ENCODE measurements around the gene BDH1.

BDH1 gene

DNA sequence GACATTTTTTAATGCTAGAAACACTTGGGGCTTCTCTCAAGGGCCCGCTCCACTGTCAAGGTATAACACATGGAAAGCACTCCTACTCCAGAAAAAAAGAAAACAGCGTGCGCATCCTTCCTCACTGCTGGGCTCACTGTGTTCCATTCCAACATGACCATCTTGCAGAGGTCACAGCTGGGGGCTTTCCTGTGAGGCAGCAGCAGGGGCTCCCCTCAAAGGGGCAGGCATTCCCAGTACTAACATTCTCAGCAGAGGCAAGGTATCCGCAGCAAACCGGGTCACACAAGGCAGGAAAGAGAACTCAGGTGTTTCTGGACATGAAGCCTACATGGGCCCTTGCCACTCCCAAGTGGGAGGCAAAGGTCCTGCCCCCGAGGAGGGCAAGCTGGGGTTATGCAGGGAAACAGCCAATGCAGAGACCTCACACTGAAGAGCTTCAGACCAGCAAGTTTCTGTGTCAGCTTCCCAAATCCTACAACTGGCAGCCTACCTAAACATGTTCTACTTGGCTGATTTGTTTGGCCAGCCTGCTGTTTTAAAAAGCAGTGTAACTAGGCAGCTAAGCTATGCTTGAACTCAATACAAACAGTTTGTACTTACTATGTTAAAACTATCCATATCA lies 6.4 kb downstream of the BDH1 start:
- no peak for DNase-seq (ENCODE audit: low read depth)

DNA sequence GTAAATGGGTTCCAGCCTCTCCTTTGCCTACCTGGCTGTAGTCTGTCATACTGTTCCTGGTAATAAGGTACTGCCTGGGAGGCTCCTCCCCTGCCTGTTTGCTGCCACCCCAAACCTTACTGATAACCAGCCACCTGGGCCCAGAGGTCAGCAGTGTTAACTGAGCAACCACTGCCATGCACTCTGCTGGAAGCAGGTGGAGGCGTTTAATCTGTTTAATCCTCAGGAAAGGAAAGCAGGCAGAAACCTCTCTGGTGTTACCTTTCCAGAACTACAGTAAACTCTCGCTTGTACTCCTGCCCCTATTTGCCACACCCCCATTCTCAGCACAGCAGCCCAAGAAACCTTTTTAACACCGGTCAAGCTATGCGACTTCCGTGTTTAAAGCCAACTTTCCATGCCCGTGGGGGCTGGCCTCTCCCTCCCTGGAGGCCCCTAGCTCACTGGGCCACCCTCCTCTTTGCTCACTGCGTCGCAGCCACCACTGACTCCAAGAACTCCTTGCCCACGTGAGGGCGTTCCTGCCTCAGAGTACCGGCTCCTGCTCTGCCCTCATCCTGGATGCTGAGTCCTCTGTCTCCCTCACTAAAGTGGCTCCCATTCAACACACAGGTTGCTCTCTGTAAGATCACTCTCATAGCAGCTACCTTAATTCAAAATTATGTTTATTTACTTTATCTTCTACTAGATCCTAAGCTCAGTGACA lies 8.3 kb downstream of the BDH1 start:
- DNase-seq (ENCODE audit: low read depth), result no peak

DNA sequence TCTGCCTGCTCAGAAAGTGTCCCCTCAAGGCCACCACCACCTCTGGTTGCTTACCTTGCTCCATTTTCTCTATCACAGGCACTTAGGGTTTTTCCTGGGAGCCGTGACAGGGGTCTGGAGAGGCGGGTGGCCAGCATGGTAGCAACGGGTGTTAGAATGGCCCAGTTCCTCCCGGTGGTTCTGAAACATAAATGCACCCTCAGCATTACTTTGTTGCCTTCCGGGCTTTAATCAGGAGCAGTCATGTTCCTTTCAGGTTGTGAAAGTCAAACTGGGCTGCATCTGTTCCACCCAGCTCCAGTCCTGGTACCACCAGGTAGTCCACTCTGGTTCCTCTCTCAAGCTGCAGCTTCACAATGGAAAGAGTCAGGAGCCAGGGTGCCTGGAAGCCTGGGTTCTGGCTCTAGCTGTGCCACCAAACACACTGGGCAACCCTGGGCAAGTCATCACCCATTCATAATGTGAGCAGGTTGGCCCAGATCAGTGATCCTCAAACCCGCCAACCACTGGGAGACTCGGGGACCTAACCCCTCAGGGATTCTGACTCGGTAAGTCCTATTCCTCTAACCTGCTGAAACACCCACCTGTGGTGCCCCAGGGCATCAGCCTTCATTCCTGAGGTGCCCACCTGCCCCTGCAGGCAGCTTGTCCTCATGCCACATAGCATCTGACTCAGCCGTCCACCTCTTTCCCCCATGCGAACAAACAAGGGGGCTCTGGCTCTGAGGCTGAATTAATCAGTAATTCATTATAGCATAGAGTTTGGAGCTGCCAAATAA lies 9.3 kb downstream of the BDH1 start:
- DNase-seq (ENCODE audit: low read depth), result no peak

DNA sequence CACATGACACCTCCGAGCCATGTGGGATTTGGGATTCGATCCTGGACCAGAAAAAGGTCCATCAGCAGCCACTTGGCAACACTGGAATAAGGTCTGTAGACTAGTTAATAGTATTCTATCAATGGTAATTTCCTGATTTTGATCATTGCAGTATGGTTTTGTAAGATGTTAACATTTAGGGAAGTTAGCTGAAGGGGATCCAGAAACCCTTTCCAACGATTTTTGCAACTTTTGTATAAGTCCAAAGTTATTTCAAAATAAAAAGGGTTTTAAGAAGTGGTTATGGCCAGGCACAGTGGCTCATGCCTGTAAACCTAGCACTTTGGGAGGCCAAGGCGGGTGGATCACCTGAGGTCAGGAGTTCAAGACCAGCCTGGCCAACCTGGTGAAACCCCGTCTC lies 10.2 kb downstream of the BDH1 start:
- no peak for DNase-seq (ENCODE audit: low read depth)

DNA sequence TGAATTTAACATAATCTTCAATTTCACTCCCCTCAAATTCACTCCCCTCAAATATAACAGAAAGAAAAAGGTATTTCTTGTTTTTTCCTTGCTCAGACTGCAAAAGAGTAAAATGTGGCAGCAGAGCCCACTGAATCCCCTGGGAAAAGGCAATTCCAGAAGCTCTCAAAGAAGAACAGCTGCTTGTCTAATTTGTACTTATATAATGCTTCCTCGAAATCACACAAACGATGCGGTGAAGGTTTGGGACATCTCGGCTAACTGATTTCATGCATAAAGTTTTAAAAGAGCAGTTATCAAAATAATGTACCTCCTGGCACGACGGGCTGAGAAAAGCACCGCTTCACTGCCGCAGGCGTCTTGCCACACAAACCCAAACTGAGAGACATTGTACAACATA lies 10.7 kb downstream of the BDH1 start:
- no peak for DNase-seq (ENCODE audit: low read depth)

DNA sequence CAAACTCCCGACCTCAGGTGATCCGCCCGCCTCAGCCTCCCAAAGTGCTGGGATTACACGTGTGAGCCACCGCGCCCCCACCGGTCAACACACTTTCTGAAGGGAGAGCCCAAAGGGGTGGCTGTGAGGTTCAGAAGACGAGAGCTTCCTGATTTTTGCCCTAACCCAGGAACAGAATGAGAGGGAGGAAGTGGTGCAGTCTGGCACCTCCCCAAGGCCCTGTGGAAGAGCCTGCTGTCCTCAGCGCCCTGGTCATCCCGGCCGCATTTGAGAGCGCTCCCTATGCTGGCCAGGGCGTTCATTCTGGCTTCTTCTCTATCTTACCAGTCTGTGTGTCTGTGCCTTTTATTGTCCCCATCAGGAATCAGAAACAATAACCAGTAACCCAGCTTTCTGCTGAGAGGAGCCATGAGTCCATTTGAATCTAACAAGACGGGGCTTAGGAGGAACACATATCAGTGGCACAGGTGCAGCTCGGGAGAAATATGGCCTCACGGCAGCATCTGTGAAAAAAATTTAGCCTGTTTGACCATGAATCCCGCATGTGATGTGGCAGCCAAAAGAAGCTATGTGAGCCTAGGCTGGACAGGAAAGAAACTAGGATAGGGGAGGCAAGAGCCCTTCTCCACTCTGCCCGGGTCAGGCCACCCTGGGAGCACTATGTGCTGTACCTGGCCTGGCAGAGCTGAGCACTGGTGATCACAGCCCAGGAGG lies 12.9 kb downstream of the BDH1 start:
- DNase-seq (ENCODE audit: low read depth), result no peak

DNA sequence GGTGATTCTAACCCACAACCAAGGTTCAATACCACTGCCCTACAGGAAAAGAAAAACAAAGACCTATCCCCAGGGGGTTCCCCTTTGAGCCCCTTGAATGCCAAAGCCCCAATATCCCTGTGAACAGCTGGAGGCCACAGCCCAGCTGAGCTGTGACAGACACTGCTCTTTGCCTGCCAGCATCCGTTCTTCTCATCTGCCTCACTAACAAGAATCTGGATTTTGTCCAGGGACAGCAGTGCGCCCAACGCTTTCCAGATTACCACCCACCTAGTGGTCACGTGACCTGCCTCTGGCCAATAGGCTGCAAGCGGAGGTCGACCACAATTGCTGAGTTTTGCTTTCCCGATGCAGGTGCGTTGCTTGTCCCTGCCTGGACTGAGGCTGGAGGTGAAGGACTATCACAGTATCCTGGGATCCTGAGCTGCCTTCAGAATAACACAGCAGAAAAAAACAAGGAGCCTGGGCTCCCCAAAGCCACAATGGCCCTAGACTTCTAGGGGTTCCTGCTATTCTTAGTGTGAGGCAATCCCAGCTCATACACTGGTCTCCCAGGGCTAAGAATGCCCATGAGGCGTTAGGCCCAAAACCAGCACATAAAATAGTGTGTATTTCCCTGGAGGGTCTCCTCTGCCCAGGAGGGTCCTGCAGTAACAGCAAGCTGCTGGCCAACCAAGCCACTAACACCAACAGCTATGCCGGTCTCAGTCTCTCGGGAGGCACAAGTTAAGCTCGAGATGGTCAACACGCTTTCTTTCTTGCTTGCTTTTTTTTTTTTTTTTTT lies 13.8 kb downstream of the BDH1 start:
- DNase-seq (ENCODE audit: low read depth), result no peak

DNA sequence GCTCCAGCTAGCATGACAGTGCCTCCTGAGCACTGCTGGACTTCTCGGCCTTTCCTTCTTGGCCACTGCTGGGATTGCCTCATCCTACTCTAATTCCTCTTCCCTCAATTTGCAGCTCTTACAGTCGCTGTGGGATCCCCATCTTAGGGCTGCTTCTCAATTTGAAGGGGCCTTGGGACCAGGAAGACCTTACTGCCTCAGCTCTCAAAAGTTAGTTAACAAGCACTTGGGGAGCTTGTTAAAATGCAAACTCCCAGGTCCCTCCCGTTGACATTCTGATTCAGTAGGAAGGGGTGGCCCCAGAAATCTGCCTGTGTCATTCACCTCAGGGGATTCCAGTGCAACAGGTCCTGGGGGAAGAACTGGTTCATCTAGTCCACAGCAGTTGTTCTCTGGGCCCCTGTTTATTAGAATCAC lies 14.8 kb downstream of the BDH1 start:
- no peak for DNase-seq (ENCODE audit: low read depth)

DNA sequence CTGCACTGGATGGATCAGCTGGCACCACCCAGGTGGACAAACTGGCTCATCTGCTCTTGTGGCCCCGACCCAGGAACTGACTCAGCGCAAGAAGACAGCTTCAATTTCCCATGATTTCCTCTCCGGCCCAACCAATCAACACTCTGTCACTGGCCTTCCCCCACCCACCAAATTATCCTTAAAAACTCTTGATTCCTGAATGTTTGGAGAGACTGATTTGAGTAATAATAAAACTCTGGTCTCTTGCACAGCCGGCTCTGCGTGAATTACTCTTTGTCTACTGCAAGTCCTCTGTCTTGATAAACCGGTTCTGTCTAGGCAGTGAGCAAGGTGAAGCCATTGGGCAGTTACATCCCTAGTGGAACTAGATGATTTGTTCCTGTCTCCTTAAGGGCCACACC lies 16.1 kb downstream of the BDH1 start:
- DNase-seq (ENCODE audit: low read depth), result no peak

DNA sequence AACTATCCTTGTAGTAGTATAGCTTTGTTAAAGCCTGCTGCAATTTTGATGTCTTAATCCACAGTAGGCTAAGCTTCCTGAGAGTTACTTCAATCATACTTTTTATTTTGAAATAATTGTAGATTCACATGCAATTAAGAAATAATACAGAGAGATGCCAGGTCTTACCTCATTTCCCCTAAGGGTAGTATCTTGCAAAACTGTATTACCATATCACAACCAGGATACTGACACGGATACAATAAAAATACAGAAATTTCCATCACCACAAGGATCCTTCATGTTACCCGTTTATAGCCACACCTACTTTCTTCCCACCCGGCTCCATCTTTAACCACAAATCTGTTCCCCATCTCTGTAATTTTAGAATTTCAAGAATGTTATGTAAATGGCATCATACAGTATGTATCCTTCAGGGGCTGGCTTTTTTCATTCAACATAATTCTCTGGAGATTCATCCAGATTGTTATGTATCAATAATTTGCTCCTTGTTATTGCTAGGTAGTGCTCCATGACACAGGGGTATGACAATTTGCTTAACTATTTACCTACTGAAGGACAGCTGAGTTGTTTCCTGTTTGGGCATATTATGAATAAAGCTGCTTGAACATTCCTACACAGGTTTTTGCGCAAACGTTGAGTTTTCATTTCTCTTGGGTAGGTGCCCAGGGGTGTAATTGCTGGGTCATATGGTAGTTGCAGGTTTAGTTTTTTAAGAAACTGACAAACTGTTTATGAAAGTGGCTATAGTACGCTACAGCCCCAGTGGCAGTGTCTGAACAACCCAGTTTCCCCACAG lies 21.6 kb downstream of the BDH1 start:
- no peak for DNase-seq (ENCODE audit: low read depth)

DNA sequence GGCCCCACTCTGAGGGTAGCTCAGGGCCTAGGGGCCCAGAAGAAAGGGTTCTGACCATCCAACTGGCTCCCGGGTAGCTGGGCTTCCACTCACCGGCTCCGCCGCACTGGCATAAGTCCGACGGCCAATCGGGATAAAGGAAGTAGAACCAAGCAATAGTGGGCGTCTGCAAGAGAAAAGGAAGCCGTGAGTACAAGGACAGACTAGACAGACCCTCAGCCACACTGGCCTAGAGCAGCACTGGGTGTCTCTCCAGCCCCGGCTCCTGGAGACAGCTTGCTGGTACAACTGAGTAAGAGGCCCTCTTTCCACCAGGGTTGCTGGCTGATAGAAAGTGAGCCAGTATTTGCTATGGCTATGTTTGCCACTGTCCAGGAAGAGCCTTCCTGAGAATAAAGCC lies 22.4 kb downstream of the BDH1 start:
- no peak for DNase-seq (ENCODE audit: low read depth)

DNA sequence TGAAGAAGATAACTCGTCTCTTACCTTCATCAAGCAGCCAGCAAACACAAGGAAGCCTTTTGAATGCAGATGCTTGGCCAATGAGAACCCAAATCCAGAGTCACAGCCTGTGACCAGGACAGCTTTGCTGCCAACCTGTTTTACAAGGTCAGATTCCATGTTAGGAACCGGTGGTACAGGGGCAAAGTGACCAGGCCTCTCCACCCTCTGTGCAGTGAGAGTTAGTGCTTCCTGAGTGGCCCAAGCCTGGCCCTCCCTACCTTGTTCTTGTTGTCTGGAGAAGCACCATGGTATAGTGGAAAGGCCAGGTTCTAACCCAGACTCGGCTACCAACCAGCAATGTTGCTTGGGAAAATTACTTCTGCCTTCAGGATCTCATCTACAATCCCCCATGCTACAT lies 23.4 kb downstream of the BDH1 start:
- no peak for DNase-seq (ENCODE audit: low read depth)

DNA sequence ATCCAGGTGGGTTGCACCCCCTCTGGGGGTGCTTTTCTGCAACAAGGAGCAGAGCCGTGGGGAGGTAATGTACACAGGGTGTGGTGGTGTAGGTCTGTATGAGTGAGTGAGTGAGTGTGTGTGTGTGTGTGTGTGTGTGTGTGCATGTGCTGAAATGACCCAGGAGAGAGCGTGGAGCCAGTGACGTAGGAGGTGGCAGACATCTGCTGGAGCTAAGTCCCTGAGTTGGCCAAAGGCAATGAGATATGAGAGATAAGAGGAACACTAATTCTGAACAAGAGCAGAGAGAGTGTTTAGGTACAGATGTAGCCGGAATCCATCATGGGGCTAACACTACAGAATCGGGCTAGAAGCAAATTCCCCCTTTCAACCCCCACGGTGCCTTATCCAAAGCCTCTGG lies 27.6 kb downstream of the BDH1 start:
- no peak for DNase-seq (ENCODE audit: low read depth)

DNA sequence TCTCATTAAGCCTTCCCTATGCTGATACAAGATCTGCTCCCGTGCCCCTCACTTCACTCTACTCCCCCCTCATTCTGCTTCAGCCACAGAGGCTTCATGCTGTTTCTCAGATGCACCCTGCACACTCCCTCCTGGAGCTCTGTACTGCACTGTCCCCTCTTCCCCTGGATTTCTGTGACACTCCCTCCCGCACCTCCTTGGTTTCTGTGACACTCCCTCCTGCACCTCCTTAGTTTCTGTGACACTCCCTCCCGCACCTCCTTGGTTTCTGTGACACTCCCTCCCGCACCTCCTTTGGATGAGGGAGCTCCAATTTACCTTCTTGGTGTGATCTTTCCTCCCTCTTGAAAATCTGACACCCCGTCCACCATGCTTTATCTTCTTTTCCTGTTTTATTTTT lies 28.2 kb downstream of the BDH1 start:
- no peak for DNase-seq (ENCODE audit: low read depth)

DNA sequence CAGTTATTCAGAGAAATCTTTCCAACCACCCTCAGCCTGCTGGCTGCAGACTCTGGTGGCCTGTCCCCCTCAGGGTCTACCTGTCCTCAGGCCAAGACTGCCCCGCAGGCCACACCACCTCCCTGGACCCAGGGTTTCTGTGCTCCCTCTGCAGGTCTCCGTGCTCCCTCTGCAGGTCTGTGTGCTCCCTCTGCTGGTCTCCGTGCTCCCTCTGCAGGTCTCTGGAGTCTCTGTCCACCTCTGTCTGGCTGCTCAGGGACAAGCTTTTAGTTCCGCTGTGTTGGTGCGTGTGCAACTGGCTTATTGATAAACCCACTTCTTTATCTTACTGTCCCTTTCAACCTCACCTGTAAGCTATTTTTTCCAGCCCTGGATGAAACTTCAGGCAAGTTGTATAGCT lies 30.1 kb downstream of the BDH1 start:
- DNase-seq (ENCODE audit: low read depth), result no peak

DNA sequence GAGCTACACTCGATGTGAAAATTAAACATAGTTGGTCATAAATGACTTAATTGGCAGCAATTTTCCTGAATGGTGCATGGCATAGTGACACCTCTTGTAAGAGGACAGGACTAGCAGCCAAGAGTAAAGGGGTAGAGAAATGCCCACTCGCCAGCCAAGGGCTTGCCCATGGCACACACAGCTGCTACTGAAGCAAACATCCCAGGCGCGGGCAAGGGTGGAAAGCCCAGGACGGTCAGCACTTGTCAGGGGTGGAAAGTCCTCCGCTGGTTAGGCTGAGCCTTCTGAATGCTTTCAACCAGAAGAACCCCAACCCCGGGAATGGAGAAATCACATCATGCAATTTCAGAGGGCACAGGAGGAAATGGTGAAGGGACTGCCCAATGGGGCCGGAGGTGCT lies 31.6 kb downstream of the BDH1 start:
- no peak for DNase-seq (ENCODE audit: low read depth)

DNA sequence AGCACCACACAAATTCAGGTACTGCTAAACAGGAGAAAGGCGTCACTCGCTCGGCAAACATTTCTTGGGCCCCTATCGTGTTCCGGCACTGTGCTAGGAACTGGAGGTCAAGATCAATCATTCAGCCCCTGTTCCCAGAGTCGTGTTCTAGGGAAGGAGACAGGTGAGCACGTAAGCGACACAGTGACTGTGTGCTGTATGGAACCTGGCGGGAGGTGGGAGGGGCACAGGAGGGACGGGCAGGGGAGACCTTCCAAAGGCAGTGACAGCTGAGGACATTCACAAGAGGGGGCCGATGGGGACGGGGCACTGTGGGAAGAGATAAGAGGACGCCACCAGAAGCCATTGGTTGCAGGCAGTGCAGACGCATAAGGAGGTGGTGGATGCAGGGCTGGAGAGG lies 32.2 kb downstream of the BDH1 start:
- no peak for DNase-seq (ENCODE audit: low read depth)

DNA sequence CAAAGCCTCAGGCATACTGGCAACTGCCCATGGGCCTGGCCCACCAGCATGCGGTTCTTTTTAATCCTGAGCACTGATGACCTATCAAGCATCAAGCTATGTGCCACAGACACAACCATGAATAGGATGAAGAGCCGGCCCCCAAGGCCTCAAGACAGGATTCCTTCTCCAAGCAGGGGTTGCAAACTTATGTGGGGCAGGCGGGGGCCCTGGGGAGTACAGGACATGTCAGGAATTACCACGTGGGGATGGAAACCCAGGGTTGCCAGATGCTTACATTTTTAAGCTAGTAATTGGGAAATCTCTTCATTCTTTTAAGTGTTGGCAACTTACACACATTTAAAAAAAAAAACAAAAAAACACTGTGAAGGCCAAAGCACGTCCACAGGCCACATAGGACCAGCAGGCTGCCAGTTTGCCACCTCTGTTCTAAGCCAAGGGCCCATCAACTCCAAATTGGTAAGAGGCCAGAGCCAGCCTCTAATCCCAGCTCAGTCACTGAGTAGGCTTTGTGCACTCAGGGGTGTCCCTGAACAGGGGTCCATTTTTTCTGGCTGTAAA lies 32.8 kb downstream of the BDH1 start:
- DNase-seq (ENCODE audit: low read depth), result no peak

DNA sequence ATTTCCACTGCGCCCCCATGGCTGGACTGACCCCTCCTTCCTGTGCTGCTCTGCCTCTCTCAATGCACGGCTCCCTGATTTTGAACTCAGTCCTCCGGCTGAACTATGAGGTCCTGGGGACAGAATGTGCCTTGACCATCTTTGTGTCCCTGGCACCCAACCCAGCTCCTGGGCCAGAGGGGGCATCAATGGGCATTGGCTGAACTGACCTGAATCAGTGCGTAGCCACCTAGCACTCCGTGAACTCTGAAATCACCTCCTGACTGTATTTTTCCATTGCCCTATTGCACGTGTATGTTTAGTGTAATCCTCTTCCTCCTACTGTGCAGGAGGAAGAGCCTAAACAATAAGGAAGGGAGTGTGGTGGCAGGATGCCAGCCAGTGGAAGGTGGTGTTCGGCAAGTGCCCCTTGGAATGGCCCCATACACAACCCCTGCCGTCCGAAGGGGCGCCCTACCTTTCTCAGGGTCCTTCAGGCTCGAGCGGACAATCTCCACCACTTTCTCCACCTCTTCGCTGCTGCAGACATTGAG lies 33.5 kb downstream of the BDH1 start:
- no peak for DNase-seq (ENCODE audit: low read depth)
